Keratinocyte (primary cell): ENCODE data around the gene KCTD2. TPM values are rescaled to one million over a fixed set of nuclear protein-coding genes. Genes with fewer than 3 reads are reported as not detected.

Source experiments
- DNase-seq: peaks from one replicate; pipeline ENCODE4 v3.0.0-alpha.2; 2011; ENCODE audit warnings: low read depth, missing footprints, low spot score
- FAIRE-seq: peaks from 2 replicates; lab custom pipeline; 2011; peaks lifted over from hg19 to GRCh38; lab: Jason Lieb, UNC
- H2AFZ ChIP-seq: 2 replicates; pipeline ENCODE4 v1.6.0; 2012; ENCODE audit warnings: low read length, control low read depth, inconsistent platforms; ENCODE audit not compliant: control insufficient read depth
- H3K27ac ChIP-seq: 2 replicates; pipeline ENCODE4 v1.5.1; 2011; ENCODE audit warnings: low read length; ENCODE audit not compliant: control insufficient read depth, insufficient read depth
- H3K27me3 ChIP-seq: 3 replicates; pipeline ENCODE4 v1.6.0; 2011; ENCODE audit warnings: low read length; ENCODE audit not compliant: control insufficient read depth, insufficient read depth; ENCODE audit errors: extremely low read depth
- H3K36me3 ChIP-seq, 2 experiments: 2 replicates in 1 of 2; 3 replicates in 1 of 2; pipeline ENCODE4 v1.5.1; 2011; ENCODE audit warnings: low read length in 2 of 2, mild to moderate bottlenecking in 1 of 2; ENCODE audit not compliant: control insufficient read depth in 2 of 2, insufficient read depth in 2 of 2; ENCODE audit errors: extremely low read depth in 1 of 2
- H3K4me1 ChIP-seq: 3 replicates; pipeline ENCODE4 v1.5.1; 2011; ENCODE audit warnings: low read length; ENCODE audit not compliant: control insufficient read depth, insufficient read depth; ENCODE audit errors: extremely low read depth
- H3K4me2 ChIP-seq: 3 replicates; pipeline ENCODE4 v1.6.0; 2011; ENCODE audit warnings: low read depth, low read length; ENCODE audit not compliant: control insufficient read depth, insufficient read depth; ENCODE audit errors: extremely low read depth
- H3K4me3 ChIP-seq, 3 experiments: fragments of 200-600 bp in 1 of 3; sonication (generic) in 1 of 3; 2 replicates in 2 of 3; 3 replicates in 1 of 3; pipeline ENCODE4 v1.5.1; 2011 to 2016; ENCODE audit warnings: low read length in 3 of 3, mild to moderate bottlenecking in 3 of 3, control low read depth in 2 of 3, inconsistent platforms in 1 of 3, low read depth in 1 of 3, mixed read lengths in 1 of 3, mixed run types in 1 of 3, moderate library complexity in 1 of 3; ENCODE audit not compliant: control insufficient read depth in 2 of 3, insufficient read depth in 2 of 3; ENCODE audit errors: extremely low read depth in 1 of 3
- H3K79me2 ChIP-seq: 2 replicates; pipeline ENCODE4 v1.6.0; 2012; ENCODE audit warnings: low read length; ENCODE audit not compliant: control insufficient read depth, insufficient read depth
- H3K9ac ChIP-seq: 3 replicates; pipeline ENCODE4 v1.6.0; 2011; ENCODE audit warnings: low read length; ENCODE audit not compliant: control insufficient read depth, insufficient read depth; ENCODE audit errors: extremely low read depth
- H3K9me1 ChIP-seq: 3 replicates; pipeline ENCODE4 v1.6.0; 2011; ENCODE audit warnings: low read length; ENCODE audit not compliant: control insufficient read depth, insufficient read depth; ENCODE audit errors: extremely low read depth
- H3K9me3 ChIP-seq: 2 replicates; pipeline ENCODE4 v1.5.1; 2012; ENCODE audit warnings: low read depth, low read length; ENCODE audit not compliant: control insufficient read depth
- H4K20me1 ChIP-seq: 3 replicates; pipeline ENCODE4 v1.6.0; 2011; ENCODE audit warnings: low read length; ENCODE audit not compliant: control insufficient read depth, insufficient read depth; ENCODE audit errors: extremely low read depth
- CTCF ChIP-seq, 3 experiments: IDR thresholded peaks in 1 of 3; conservative IDR thresholded peaks in 1 of 3; optimal IDR thresholded peaks in 1 of 3; 2 replicates in 2 of 3; 3 replicates in 1 of 3; pipeline versions ENCODE3 to v1.5.1; 2011; ENCODE audit warnings: low read length in 3 of 3, mild to moderate bottlenecking in 3 of 3, moderate library complexity in 2 of 3, control low read depth in 1 of 3, inconsistent platforms in 1 of 3; ENCODE audit not compliant: insufficient read depth in 2 of 3; ENCODE audit errors: extremely low read depth in 1 of 3
- EZH2 ChIP-seq: IDR thresholded peaks from one replicate; pipeline ENCODE4 v1.6.1; 2012; ENCODE audit warnings: inconsistent platforms, mild to moderate bottlenecking, low read length, moderate library complexity
- dilution Hi-C: fragments of 300-500 bp; cut with MboI; formaldehyde crosslinking; loops from one replicate; pipeline ENCODE4 v1.7.0; 2020; ENCODE audit warnings: low sequenced_read_pairs; ENCODE audit not compliant: extremely low pct_ligation_motif_present
- polyA plus RNA-seq, 5 experiments: library from polyadenylated mRNA; depleted of rRNA in 3 of 5; stranded (reverse) in 3 of 5; stranded (forward) in 1 of 5; unstranded in 1 of 5; fragments of >200 nt; gene quantifications; 1 replicate in 1 of 5; 2 replicates in 3 of 5; 3 replicates in 1 of 5; pipeline versions ENCODE4 v1.2.1 to v1.2.3, GENCODE V29; 2011 to 2012; ENCODE audit warnings: missing spikeins in 2 of 5, low read depth in 1 of 5, low replicate concordance in 1 of 5

The KCTD2 gene
- polyA plus RNA-seq, 1 donor (not counting 4 experiments of a cell fraction or from before 2014, with no cell fraction given): 20.7 TPM

- peaks cover 15% of the 10 kb centered on the region for H3K4me1 ChIP-seq
- dilution Hi-C loops: no loop called here
- peak overlapping the region; percentile 66 for H2AFZ ChIP-seq
- no peak for TF ChIP-seq EZH2
- no peak for TF ChIP-seq CTCF (optimal IDR thresholded peaks at IDR 0.05 in 1 of 3, IDR thresholded peaks at IDR 0.05 in 1 of 3, conservative IDR thresholded peaks at IDR 0.05 in 1 of 3; ENCODE audit: extremely low read depth in 1 of 3, insufficient read depth in 2 of 3, low read length in 3 of 3)
- H3K79me2 ChIP-seq: no peaks in the 10 kb centered on the region
- H3K9me3 ChIP-seq: no peaks in the 10 kb centered on the region
- no peaks in the 10 kb centered on the region for H3K9me1 ChIP-seq
- no peaks in the 10 kb centered on the region for H4K20me1 ChIP-seq
- peaks cover 0 to 1% of the 10 kb centered on the region in 2 experiments for H3K36me3 ChIP-seq
- no peak overlapping the region for H3K27ac ChIP-seq
- no peaks in the 10 kb centered on the region for H3K27me3 ChIP-seq
- FAIRE-seq: no peak
- peak overlapping the region; percentile 65 to 78 (median 71) for H3K4me3 ChIP-seq
- peak overlapping the region; percentile 65 for H3K9ac ChIP-seq
- H3K4me2 ChIP-seq: peak overlapping the region; percentile 75
- DNase-seq: no peak
Measured at GRCh38 chr17:75110234-75110937, 63.4 kb downstream of the KCTD2 start.

- no peak for DNase-seq
- dilution Hi-C loops: no loop called here
- H3K36me3 ChIP-seq: peaks cover 0 to 2% of the 10 kb centered on the region in 2 experiments
- no peak for FAIRE-seq
- H4K20me1 ChIP-seq: no peaks in the 10 kb centered on the region
- no peak for TF ChIP-seq EZH2
- TF ChIP-seq CTCF (optimal IDR thresholded peaks at IDR 0.05 in 1 of 3, IDR thresholded peaks at IDR 0.05 in 1 of 3, conservative IDR thresholded peaks at IDR 0.05 in 1 of 3; ENCODE audit: extremely low read depth in 1 of 3, insufficient read depth in 2 of 3, low read length in 3 of 3): no peak
- H3K9ac ChIP-seq: no peak overlapping the region
- H3K4me1 ChIP-seq: peaks cover 17% of the 10 kb centered on the region
- no peak overlapping the region for H2AFZ ChIP-seq
- no peak overlapping the region for H3K4me3 ChIP-seq
- H3K9me3 ChIP-seq: no peaks in the 10 kb centered on the region
- no peaks in the 10 kb centered on the region for H3K27me3 ChIP-seq
- H3K27ac ChIP-seq: no peak overlapping the region
- no peaks in the 10 kb centered on the region for H3K79me2 ChIP-seq
- no peak overlapping the region for H3K4me2 ChIP-seq
- no peaks in the 10 kb centered on the region for H3K9me1 ChIP-seq
Measured at GRCh38 chr17:75111777-75112335, 64.8 kb downstream of the KCTD2 start.
